GM23338 (cell line): Measurements from ENCODE around the gene MAP3K6. TPM values are rescaled to one million over a fixed set of nuclear protein-coding genes. Genes with fewer than 3 reads are reported as not detected.

Source experiments
- ATAC-seq: fragments of 200-7000 bp; cut with Tn5 transposase; 3 replicates; pipeline ENCODE4 v1.9.1; 2020
- DNase-seq: peaks from one replicate; pipeline ENCODE4 v3.0.0-alpha.2; 2015; ENCODE audit warnings: low spot score
- H2AFZ ChIP-seq: fragments of 200-600 bp; sonication (generic); 2 replicates; pipeline ENCODE4 v1.8.0; 2016; ENCODE audit warnings: antibody characterized with exemption, mild to moderate bottlenecking, moderate library complexity
- H3F3A ChIP-seq: fragments of 200-600 bp; sonication (generic); replicated peaks from 2 replicates; pipeline ENCODE4 v1.8.0; 2017; ENCODE audit warnings: antibody characterized with exemption, mixed run types, low read depth
- H3K27ac ChIP-seq: fragments of 200-600 bp; sonication (generic); 2 replicates; pipeline ENCODE4 v1.6.1; 2016; ENCODE audit warnings: low read depth
- H3K27me3 ChIP-seq: fragments of 200-600 bp; sonication (generic); 2 replicates; pipeline ENCODE4 v1.8.0; 2016; ENCODE audit warnings: mild to moderate bottlenecking, mixed run types, moderate library complexity; ENCODE audit not compliant: insufficient read depth
- H3K36me3 ChIP-seq: fragments of 200-600 bp; sonication (generic); 2 replicates; pipeline ENCODE4 v1.8.0; 2016; ENCODE audit warnings: mild to moderate bottlenecking; ENCODE audit not compliant: insufficient read depth
- H3K4me1 ChIP-seq: fragments of 200-600 bp; sonication (generic); 2 replicates; pipeline ENCODE4 v1.8.0; 2016; ENCODE audit warnings: mild to moderate bottlenecking, moderate library complexity; ENCODE audit not compliant: insufficient read depth
- H3K4me2 ChIP-seq: fragments of 200-600 bp; sonication (generic); 2 replicates; pipeline ENCODE4 v1.7.1; 2017; ENCODE audit warnings: mixed run types
- H3K4me3 ChIP-seq: fragments of 200-600 bp; sonication (generic); 2 replicates; pipeline ENCODE4 v1.6.1; 2016; ENCODE audit warnings: mixed run types
- H3K79me2 ChIP-seq: fragments of 200-600 bp; sonication (generic); replicated peaks from 2 replicates; pipeline ENCODE4 v1.8.0; 2017; ENCODE audit warnings: mild to moderate bottlenecking; ENCODE audit not compliant: insufficient read depth
- H3K9me2 ChIP-seq: fragments of 200-600 bp; sonication (generic); 2 replicates; pipeline ENCODE4 v1.8.0; 2017; ENCODE audit not compliant: insufficient read depth
- H4K20me1 ChIP-seq: fragments of 200-600 bp; sonication (generic); replicated peaks from 2 replicates; pipeline ENCODE4 v1.8.0; 2017; ENCODE audit warnings: mild to moderate bottlenecking; ENCODE audit not compliant: insufficient read depth
- H3K27ac Mint-ChIP-seq: 2 replicates; pipeline ENCODE4 v1.8.0; 2020; ENCODE audit warnings: inconsistent platforms, mild to moderate bottlenecking, moderate library complexity, mixed read lengths
- H3K27me3 Mint-ChIP-seq: 3 replicates; pipeline ENCODE4 v1.8.0; 2022; ENCODE audit warnings: low read depth, mild to moderate bottlenecking, moderate library complexity, mixed read lengths, inconsistent platforms; ENCODE audit not compliant: insufficient read depth, poor library complexity
- H3K36me3 Mint-ChIP-seq: 3 replicates; pipeline ENCODE4 v1.8.0; 2021; ENCODE audit warnings: low read depth, mild to moderate bottlenecking, inconsistent platforms, moderate library complexity, mixed read lengths
- H3K4me1 Mint-ChIP-seq: 3 replicates; pipeline ENCODE4 v1.8.0; 2020; ENCODE audit warnings: mild to moderate bottlenecking, inconsistent platforms, mixed read lengths
- H3K4me3 Mint-ChIP-seq: 3 replicates; pipeline ENCODE4 v1.8.0; 2021; ENCODE audit warnings: moderate library complexity, mild to moderate bottlenecking, inconsistent platforms, mixed read lengths
- H3K9me3 Mint-ChIP-seq: 3 replicates; pipeline ENCODE4 v1.8.0; 2020; ENCODE audit warnings: moderate library complexity, mild to moderate bottlenecking, inconsistent platforms, mixed read lengths
- CREB1 ChIP-seq: fragments of 250-450 bp; sonication (Bioruptor Pico); IDR thresholded peaks from 2 replicates; pipeline ENCODE4 v1.5.0; 2020; ENCODE audit warnings: low read depth, mild to moderate bottlenecking, moderate library complexity
- ETS1 ChIP-seq: IDR thresholded peaks from 2 replicates; pipeline ENCODE4 v1.6.1; 2016; ENCODE audit warnings: antibody characterized with exemption
- EZH2 ChIP-seq: fragments of 200-600 bp; sonication (generic); IDR thresholded peaks from one replicate; pipeline ENCODE4 v1.8.0; 2017; ENCODE audit warnings: antibody characterized with exemption, mild to moderate bottlenecking, low read depth; ENCODE audit not compliant: unreplicated experiment
- EZH2phosphoT487 ChIP-seq: fragments of 200-600 bp; sonication (generic); IDR thresholded peaks from one replicate; pipeline ENCODE4 v1.8.1; 2018; ENCODE audit warnings: antibody characterized with exemption; ENCODE audit not compliant: unreplicated experiment
- JUNB ChIP-seq: IDR thresholded peaks from one replicate; pipeline ENCODE4 v1.6.1; 2016; ENCODE audit warnings: antibody characterized with exemption; ENCODE audit not compliant: unreplicated experiment
- NANOG ChIP-seq: IDR thresholded peaks from 2 replicates; pipeline ENCODE4 v1.6.1; 2016; ENCODE audit warnings: antibody characterized with exemption, borderline replicate concordance
- POLR2AphosphoS5 ChIP-seq: IDR thresholded peaks from 2 replicates; pipeline ENCODE4 v1.6.1; 2016; ENCODE audit warnings: antibody characterized with exemption, low read depth
- STAT1 ChIP-seq: IDR thresholded peaks from one replicate; pipeline ENCODE4 v1.6.1; 2016; ENCODE audit warnings: antibody characterized with exemption; ENCODE audit not compliant: unreplicated experiment
- ZNF114 ChIP-seq: fragments of 250-450 bp; sonication (Bioruptor Pico); IDR thresholded peaks from 2 replicates; pipeline ENCODE4 v1.5.0; 2020; ENCODE audit warnings: mild to moderate bottlenecking, moderate library complexity
- ZNF331 ChIP-seq: fragments of 250-450 bp; sonication (Bioruptor Pico); IDR thresholded peaks from 2 replicates; pipeline ENCODE4 v1.5.0; 2020; ENCODE audit warnings: low read depth, mild to moderate bottlenecking, moderate library complexity
- polyA plus RNA-seq: library from polyadenylated mRNA; unstranded; fragments of >200 nt; fragmentation: Nextera tagmentation; extraction: Ambion mirVana; gene quantifications from 2 replicates; pipeline ENCODE4 v1.2.1, GENCODE V29; 2016
- total RNA-seq: library from RNA; depleted of rRNA; stranded (reverse); fragments of >200 nt; shearing (Covaris generic); gene quantifications from 2 replicates; pipeline ENCODE4 v1.2.3, GENCODE V29; 2014
- TF ChIP-seq, protein P1 (sequence below), 2 experiments: fragments of 200-600 bp in 1 of 2; sonication (generic) in 1 of 2; conservative IDR thresholded peaks; 2 replicates each; pipeline versions ENCODE4 v1.5.1 to v1.6.1; 2016 to 2017; ENCODE audit warnings: antibody characterized with exemption in 2 of 2, low read depth in 2 of 2, mild to moderate bottlenecking in 2 of 2, moderate library complexity in 1 of 2
- TF ChIP-seq, protein P2 (sequence below): fragments of 250-450 bp; sonication (Bioruptor Pico); IDR thresholded peaks from 2 replicates; pipeline ENCODE4 v1.5.0; 2020; ENCODE audit warnings: mild to moderate bottlenecking, moderate library complexity
- TF ChIP-seq, protein P3 (sequence below): IDR thresholded peaks from one replicate; pipeline ENCODE4 v1.6.1; 2018; ENCODE audit warnings: antibody characterized with exemption; ENCODE audit not compliant: unreplicated experiment

MAP3K6 gene
- total and polyA plus RNA-seq, 2 experiments from 2014 or later = 8.2 to 10.6 TPM

DNA sequence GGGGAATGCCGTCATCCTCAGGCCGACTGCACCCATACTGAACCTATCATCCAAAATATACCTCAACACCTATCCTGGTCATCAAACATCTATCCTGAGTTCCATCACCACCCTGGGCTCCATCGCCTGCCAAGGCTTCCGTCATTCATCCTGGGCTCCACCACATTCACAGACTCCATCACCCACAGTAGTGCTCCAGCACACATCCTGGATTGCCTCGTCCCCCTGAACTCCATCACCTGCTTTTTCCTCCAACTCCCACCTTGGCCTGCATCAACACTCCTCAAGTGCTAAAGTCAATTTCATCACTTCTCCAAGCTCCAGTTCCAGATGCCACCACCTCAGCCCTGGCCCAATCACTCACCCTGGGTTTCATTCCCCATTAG, 7.8 kb downstream of the MAP3K6 start:
- peaks cover 16% of the 10 kb centered on the region; the same call in 2 of the 3 replicates for H3K4me1 Mint-ChIP-seq
- no peaks in the 10 kb centered on the region for H4K20me1 ChIP-seq
- no peaks in the 10 kb centered on the region for H3K9me2 ChIP-seq
- no peak overlapping the region for H3K27ac Mint-ChIP-seq
- H2AFZ ChIP-seq = no peak overlapping the region
- H3K4me3 Mint-ChIP-seq = no peak overlapping the region; the same call in 2 of the 3 replicates
- peaks cover 8% of the 10 kb centered on the region; the same call in 1 of the 2 replicates for H3F3A ChIP-seq
- no peaks in the 10 kb centered on the region for H3K36me3 ChIP-seq
- no peak overlapping the region for H3K4me3 ChIP-seq
- peaks cover 5% of the 10 kb centered on the region; the same call in 1 of the 3 replicates for H3K36me3 Mint-ChIP-seq
- no peak for TF ChIP-seq ZNF331
- TF ChIP-seq POLR2AphosphoS5 = no peak
- TF ChIP-seq ZNF114 (CRISPR knock-in tag) = no peak
- TF ChIP-seq JUNB = no peak
- TF ChIP-seq EZH2phosphoT487 = no peak
- TF ChIP-seq, protein P1, sequence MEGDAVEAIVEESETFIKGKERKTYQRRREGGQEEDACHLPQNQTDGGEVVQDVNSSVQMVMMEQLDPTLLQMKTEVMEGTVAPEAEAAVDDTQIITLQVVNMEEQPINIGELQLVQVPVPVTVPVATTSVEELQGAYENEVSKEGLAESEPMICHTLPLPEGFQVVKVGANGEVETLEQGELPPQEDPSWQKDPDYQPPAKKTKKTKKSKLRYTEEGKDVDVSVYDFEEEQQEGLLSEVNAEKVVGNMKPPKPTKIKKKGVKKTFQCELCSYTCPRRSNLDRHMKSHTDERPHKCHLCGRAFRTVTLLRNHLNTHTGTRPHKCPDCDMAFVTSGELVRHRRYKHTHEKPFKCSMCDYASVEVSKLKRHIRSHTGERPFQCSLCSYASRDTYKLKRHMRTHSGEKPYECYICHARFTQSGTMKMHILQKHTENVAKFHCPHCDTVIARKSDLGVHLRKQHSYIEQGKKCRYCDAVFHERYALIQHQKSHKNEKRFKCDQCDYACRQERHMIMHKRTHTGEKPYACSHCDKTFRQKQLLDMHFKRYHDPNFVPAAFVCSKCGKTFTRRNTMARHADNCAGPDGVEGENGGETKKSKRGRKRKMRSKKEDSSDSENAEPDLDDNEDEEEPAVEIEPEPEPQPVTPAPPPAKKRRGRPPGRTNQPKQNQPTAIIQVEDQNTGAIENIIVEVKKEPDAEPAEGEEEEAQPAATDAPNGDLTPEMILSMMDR (conservative IDR thresholded peaks at IDR 0.05; ENCODE audit: low read depth in 2 of 2) = no peak
- TF ChIP-seq, protein P2, sequence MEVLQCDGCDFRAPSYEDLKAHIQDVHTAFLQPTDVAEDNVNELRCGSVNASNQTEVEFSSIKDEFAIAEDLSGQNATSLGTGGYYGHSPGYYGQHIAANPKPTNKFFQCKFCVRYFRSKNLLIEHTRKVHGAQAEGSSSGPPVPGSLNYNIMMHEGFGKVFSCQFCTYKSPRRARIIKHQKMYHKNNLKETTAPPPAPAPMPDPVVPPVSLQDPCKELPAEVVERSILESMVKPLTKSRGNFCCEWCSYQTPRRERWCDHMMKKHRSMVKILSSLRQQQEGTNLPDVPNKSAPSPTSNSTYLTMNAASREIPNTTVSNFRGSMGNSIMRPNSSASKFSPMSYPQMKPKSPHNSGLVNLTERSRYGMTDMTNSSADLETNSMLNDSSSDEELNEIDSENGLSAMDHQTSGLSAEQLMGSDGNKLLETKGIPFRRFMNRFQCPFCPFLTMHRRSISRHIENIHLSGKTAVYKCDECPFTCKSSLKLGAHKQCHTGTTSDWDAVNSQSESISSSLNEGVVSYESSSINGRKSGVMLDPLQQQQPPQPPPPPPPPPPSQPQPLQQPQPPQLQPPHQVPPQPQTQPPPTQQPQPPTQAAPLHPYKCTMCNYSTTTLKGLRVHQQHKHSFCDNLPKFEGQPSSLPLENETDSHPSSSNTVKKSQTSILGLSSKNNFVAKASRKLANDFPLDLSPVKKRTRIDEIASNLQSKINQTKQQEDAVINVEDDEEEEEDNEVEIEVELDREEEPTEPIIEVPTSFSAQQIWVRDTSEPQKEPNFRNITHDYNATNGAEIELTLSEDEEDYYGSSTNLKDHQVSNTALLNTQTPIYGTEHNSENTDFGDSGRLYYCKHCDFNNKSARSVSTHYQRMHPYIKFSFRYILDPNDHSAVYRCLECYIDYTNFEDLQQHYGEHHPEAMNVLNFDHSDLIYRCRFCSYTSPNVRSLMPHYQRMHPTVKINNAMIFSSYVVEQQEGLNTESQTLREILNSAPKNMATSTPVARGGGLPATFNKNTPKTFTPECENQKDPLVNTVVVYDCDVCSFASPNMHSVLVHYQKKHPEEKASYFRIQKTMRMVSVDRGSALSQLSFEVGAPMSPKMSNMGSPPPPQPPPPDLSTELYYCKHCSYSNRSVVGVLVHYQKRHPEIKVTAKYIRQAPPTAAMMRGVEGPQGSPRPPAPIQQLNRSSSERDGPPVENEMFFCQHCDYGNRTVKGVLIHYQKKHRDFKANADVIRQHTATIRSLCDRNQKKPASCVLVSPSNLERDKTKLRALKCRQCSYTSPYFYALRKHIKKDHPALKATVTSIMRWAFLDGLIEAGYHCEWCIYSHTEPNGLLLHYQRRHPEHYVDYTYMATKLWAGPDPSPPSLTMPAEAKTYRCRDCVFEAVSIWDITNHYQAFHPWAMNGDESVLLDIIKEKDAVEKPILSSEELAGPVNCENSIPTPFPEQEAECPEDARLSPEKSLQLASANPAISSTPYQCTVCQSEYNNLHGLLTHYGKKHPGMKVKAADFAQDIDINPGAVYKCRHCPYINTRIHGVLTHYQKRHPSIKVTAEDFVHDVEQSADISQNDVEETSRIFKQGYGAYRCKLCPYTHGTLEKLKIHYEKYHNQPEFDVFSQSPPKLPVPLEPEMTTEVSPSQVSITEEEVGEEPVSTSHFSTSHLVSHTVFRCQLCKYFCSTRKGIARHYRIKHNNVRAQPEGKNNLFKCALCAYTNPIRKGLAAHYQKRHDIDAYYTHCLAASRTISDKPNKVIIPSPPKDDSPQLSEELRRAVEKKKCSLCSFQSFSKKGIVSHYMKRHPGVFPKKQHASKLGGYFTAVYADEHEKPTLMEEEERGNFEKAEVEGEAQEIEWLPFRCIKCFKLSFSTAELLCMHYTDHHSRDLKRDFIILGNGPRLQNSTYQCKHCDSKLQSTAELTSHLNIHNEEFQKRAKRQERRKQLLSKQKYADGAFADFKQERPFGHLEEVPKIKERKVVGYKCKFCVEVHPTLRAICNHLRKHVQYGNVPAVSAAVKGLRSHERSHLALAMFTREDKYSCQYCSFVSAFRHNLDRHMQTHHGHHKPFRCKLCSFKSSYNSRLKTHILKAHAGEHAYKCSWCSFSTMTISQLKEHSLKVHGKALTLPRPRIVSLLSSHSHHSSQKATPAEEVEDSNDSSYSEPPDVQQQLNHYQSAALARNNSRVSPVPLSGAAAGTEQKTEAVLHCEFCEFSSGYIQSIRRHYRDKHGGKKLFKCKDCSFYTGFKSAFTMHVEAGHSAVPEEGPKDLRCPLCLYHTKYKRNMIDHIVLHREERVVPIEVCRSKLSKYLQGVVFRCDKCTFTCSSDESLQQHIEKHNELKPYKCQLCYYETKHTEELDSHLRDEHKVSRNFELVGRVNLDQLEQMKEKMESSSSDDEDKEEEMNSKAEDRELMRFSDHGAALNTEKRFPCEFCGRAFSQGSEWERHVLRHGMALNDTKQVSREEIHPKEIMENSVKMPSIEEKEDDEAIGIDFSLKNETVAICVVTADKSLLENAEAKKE (CRISPR knock-in tag) = no peak
- no peak for TF ChIP-seq NANOG
- no peak for TF ChIP-seq ETS1
- TF ChIP-seq, protein P3, sequence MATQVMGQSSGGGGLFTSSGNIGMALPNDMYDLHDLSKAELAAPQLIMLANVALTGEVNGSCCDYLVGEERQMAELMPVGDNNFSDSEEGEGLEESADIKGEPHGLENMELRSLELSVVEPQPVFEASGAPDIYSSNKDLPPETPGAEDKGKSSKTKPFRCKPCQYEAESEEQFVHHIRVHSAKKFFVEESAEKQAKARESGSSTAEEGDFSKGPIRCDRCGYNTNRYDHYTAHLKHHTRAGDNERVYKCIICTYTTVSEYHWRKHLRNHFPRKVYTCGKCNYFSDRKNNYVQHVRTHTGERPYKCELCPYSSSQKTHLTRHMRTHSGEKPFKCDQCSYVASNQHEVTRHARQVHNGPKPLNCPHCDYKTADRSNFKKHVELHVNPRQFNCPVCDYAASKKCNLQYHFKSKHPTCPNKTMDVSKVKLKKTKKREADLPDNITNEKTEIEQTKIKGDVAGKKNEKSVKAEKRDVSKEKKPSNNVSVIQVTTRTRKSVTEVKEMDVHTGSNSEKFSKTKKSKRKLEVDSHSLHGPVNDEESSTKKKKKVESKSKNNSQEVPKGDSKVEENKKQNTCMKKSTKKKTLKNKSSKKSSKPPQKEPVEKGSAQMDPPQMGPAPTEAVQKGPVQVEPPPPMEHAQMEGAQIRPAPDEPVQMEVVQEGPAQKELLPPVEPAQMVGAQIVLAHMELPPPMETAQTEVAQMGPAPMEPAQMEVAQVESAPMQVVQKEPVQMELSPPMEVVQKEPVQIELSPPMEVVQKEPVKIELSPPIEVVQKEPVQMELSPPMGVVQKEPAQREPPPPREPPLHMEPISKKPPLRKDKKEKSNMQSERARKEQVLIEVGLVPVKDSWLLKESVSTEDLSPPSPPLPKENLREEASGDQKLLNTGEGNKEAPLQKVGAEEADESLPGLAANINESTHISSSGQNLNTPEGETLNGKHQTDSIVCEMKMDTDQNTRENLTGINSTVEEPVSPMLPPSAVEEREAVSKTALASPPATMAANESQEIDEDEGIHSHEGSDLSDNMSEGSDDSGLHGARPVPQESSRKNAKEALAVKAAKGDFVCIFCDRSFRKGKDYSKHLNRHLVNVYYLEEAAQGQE = no peak
- TF ChIP-seq STAT1 = no peak
- TF ChIP-seq CREB1 (CRISPR knock-in tag) = no peak
- no peak for TF ChIP-seq EZH2
- H3K27ac ChIP-seq = no peak overlapping the region
- no peak overlapping the region for H3K4me2 ChIP-seq
- H3K27me3 ChIP-seq = peaks cover 47% of the 10 kb centered on the region
- H3K27me3 Mint-ChIP-seq = peaks cover 44% of the 10 kb centered on the region
- no peaks in the 10 kb centered on the region for H3K79me2 ChIP-seq
- H3K9me3 Mint-ChIP-seq = no peaks in the 10 kb centered on the region
- no peak for ATAC-seq
- peaks cover 14% of the 10 kb centered on the region for H3K4me1 ChIP-seq
- DNase-seq = no peak
